ENCODE measurements around the gene FHOD3. TPM values are rescaled to one million over a fixed set of nuclear protein-coding genes. Genes with fewer than 3 reads are reported as not detected.

FHOD3 gene
- total RNA-seq, 1 experiment from 2014 or later: 2.9 TPM

GRCh38 chr18:36594621-36595020, 297.1 kb downstream of the FHOD3 start:
- H3K27ac Mint-ChIP-seq (ENCODE audit: unreplicated experiment): no peak overlapping the region
- H3K4me1 Mint-ChIP-seq (ENCODE audit: low read depth, unreplicated experiment): no peaks in the 10 kb centered on the region
- H3K36me3 Mint-ChIP-seq (ENCODE audit: insufficient read depth, unreplicated experiment): no peaks in the 10 kb centered on the region
- TF ChIP-seq, protein P1, sequence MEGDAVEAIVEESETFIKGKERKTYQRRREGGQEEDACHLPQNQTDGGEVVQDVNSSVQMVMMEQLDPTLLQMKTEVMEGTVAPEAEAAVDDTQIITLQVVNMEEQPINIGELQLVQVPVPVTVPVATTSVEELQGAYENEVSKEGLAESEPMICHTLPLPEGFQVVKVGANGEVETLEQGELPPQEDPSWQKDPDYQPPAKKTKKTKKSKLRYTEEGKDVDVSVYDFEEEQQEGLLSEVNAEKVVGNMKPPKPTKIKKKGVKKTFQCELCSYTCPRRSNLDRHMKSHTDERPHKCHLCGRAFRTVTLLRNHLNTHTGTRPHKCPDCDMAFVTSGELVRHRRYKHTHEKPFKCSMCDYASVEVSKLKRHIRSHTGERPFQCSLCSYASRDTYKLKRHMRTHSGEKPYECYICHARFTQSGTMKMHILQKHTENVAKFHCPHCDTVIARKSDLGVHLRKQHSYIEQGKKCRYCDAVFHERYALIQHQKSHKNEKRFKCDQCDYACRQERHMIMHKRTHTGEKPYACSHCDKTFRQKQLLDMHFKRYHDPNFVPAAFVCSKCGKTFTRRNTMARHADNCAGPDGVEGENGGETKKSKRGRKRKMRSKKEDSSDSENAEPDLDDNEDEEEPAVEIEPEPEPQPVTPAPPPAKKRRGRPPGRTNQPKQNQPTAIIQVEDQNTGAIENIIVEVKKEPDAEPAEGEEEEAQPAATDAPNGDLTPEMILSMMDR (IDR thresholded peaks at IDR 0.05; ENCODE audit: unreplicated experiment): no peak
- peaks cover 22% of the 10 kb centered on the region for H3K27me3 Mint-ChIP-seq (ENCODE audit: unreplicated experiment)
- BruUV-seq (replicated peaks): no TSS peak
- no peak overlapping the region for H3K4me3 Mint-ChIP-seq (ENCODE audit: low read depth, unreplicated experiment)
- H3K9me3 Mint-ChIP-seq (ENCODE audit: low read depth, unreplicated experiment): no peaks in the 10 kb centered on the region
- no peak for DNase-seq
- intact Hi-C loops (cut with micrococcal nuclease; ENCODE audit: unreplicated experiment): no loop called here
- CTCF ChIA-PET: no interaction called here

DNA sequence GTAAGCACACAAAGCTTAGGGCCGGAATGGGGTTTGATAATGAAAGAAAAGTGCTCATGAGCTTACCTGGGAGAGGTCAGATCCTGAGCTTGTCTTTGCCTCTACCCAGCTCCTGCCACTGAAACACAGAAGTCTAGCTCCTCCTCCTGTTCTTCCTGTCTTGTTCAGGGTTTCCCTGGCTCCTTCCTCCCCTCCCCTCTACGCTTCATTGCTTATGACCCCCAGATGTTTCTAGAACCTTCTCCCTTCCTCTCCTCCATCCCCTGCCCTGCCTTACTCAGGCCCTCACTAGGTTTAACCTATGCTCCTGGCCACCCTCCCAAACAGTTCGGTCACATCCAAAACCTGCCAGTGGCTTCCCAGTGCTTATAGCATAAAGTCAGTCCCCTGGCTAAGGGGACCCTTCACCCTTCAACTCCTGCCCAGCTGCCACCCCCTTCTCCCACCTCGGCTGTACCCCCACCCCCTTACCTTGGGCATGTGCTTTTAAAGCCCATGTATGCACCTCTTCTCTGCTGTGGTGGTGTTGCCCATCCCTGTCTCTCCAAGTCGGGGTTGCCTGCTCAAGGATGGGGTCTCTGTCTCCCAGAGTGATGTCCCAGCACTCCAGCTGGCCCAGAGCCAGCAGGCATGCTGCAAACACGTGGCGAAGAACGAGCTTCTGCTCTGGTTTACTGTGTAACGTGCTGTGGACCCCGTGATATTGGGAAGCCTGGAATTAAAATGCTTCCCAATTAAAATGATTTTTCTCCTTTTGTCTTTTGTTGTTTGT, 297.7 kb downstream of the FHOD3 start:
- BruUV-seq (replicated peaks): no TSS peak
- TF ChIP-seq, protein P1 (IDR thresholded peaks at IDR 0.05; ENCODE audit: unreplicated experiment): no peak
- CTCF ChIA-PET: no interaction called here

DNA sequence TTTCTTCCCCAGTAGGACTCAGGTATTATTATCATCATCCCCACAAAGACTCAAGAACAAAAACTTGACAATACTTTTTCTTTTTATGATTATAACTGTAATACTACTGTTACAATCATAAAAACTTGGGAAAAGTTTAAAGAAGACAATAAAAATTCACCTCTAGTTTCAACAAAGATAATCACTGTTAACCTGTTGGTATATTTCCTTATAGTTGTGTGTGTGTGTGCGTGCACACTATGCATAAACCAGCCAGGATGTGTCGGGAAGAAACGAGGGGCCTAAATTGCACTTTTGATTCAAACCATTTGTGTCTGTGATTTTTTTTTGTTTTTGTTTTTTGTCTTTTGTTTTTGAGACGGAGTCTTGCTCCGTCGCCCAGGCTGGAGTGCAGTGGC, 298.3 kb downstream of the FHOD3 start:
- H3K27ac Mint-ChIP-seq (ENCODE audit: unreplicated experiment): no peak overlapping the region
- CTCF ChIA-PET: no interaction called here
- H3K4me1 Mint-ChIP-seq (ENCODE audit: low read depth, unreplicated experiment): no peaks in the 10 kb centered on the region
- H3K36me3 Mint-ChIP-seq (ENCODE audit: insufficient read depth, unreplicated experiment): no peaks in the 10 kb centered on the region
- no peak overlapping the region for H3K4me3 Mint-ChIP-seq (ENCODE audit: low read depth, unreplicated experiment)
- TF ChIP-seq, protein P1 (IDR thresholded peaks at IDR 0.05; ENCODE audit: unreplicated experiment): no peak
- no TSS peak for BruUV-seq (replicated peaks)
- H3K9me3 Mint-ChIP-seq (ENCODE audit: low read depth, unreplicated experiment): no peaks in the 10 kb centered on the region
- intact Hi-C loops (cut with micrococcal nuclease; ENCODE audit: unreplicated experiment): no loop called here
- no peak for DNase-seq
- H3K27me3 Mint-ChIP-seq (ENCODE audit: unreplicated experiment): peaks cover 22% of the 10 kb centered on the region

More for the DNA sequence above, 297.7 kb downstream of the FHOD3 start:
- Mint-ChIP-seq H3K36me3 (ENCODE audit: insufficient read depth, unreplicated experiment) (no peaks in the 10 kb centered on the region), H3K9me3 (ENCODE audit: low read depth, unreplicated experiment) (no peaks in the 10 kb centered on the region), H3K4me1 (ENCODE audit: low read depth, unreplicated experiment) (no peaks in the 10 kb centered on the region), H3K27me3 (ENCODE audit: unreplicated experiment) (peaks cover 22% of the 10 kb centered on the region), H3K27ac (ENCODE audit: unreplicated experiment) (no peak overlapping the region), H3K4me3 (ENCODE audit: low read depth, unreplicated experiment) (no peak overlapping the region)
- no peak for DNase-seq
- intact Hi-C loops (cut with micrococcal nuclease; ENCODE audit: unreplicated experiment): no loop called here

GRCh38 chr18:36597636-36598035, 300.1 kb downstream of the FHOD3 start:
- Mint-ChIP-seq H3K36me3 (ENCODE audit: insufficient read depth, unreplicated experiment) (no peaks in the 10 kb centered on the region), H3K27me3 (ENCODE audit: unreplicated experiment) (peaks cover 12% of the 10 kb centered on the region), H3K27ac (ENCODE audit: unreplicated experiment) (no peak overlapping the region), H3K9me3 (ENCODE audit: low read depth, unreplicated experiment) (no peaks in the 10 kb centered on the region), H3K4me1 (ENCODE audit: low read depth, unreplicated experiment) (no peaks in the 10 kb centered on the region), H3K4me3 (ENCODE audit: low read depth, unreplicated experiment) (no peak overlapping the region)
- TF ChIP-seq, protein P1 (IDR thresholded peaks at IDR 0.05; ENCODE audit: unreplicated experiment): no peak
- BruUV-seq (replicated peaks): no TSS peak
- CTCF ChIA-PET: interaction anchor here (0.7 kb wide), 1 partner anchor 731 kb away, joined by 3 read pairs; no protein-coding TSS in a partner anchor
- intact Hi-C loops (cut with micrococcal nuclease; ENCODE audit: unreplicated experiment): no loop called here
- DNase-seq: no peak
